ENCODE measurements around the gene PRKCA.

Gene PRKCA

DNA sequence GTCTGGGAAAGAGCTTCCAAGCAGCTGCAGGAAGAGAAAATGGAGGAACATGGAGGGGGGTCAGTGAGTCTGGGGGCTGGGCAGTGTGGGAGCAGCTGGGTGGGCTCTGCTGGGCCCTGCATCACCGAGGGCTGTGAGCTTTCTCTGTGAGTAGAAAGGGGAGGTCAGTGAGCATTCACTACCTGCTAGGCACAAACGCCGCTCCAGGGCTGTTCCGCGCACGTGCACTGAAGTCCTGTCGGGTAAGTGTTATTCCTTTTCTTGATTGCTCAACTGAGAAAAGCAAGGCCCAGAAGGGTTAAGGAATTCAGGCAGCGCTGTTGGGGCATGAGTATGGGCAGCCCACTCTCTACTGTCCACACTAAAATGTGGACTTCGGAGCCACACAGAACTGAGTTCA lies 537.2 kb downstream of the PRKCA start:
- no peak overlapping the region for H3K4me2 ChIP-seq (ENCODE audit: low read length)
- H3K14ac ChIP-seq (ENCODE audit: low read length) = no peak overlapping the region
- H3K9me3 ChIP-seq (ENCODE audit: insufficient read depth, low read depth, low read length) = no peaks in the 10 kb centered on the region
- no peak overlapping the region for H3K27ac ChIP-seq (ENCODE audit: low read depth, low read length)
- no peak overlapping the region for H4K12ac ChIP-seq (ENCODE audit: low read depth, low read length)
- H2BK120ac ChIP-seq (ENCODE audit: insufficient read depth, low read length, poor library complexity) = no peak overlapping the region
- H2BK5ac ChIP-seq (ENCODE audit: low read depth, low read length, poor library complexity) = no peak overlapping the region
- no peak overlapping the region for H4K91ac ChIP-seq (ENCODE audit: low read depth, low read length)
- no peak overlapping the region for H4K8ac ChIP-seq (ENCODE audit: low read depth, low read length)
- H3K18ac ChIP-seq (ENCODE audit: low read length) = no peak overlapping the region
- H3K79me2 ChIP-seq (ENCODE audit: control insufficient read depth, insufficient read depth, low read length, poor library complexity) = no peaks in the 10 kb centered on the region
- H3K36me3 ChIP-seq (ENCODE audit: control insufficient read depth in 1 of 2, insufficient read depth in 2 of 2, low read length in 2 of 2) = no peaks in the 10 kb centered on the region
- DNase-seq = no peak
- H3K4me3 ChIP-seq (ENCODE audit: low read depth, low read length) = no peak overlapping the region
- no CpG with 5 or more reads among the region's 9 CpGs for WGBS (ENCODE audit: extremely low coverage, insufficient coverage, insufficient read length)
- no peak overlapping the region for H3K9ac ChIP-seq (ENCODE audit: low read length)
- H3K23ac ChIP-seq (ENCODE audit: low read length) = no peak overlapping the region
- peaks cover 11% of the 10 kb centered on the region for H3K27me3 ChIP-seq (ENCODE audit: insufficient read depth, low read length)
- no peaks in the 10 kb centered on the region for H3K79me1 ChIP-seq (ENCODE audit: low read length)
- H2AK5ac ChIP-seq (ENCODE audit: low read length) = no peak overlapping the region
- H3K4ac ChIP-seq (ENCODE audit: low read depth, low read length) = no peak overlapping the region
- no peak overlapping the region for H2BK12ac ChIP-seq (ENCODE audit: low read length)
- H3K4me1 ChIP-seq (ENCODE audit: control insufficient read depth in 1 of 2, insufficient read depth in 2 of 2, low read length in 2 of 2) = no peaks in the 10 kb centered on the region
- H2AFZ ChIP-seq (ENCODE audit: insufficient read depth, low read length, poor library complexity) = no peak overlapping the region

DNA sequence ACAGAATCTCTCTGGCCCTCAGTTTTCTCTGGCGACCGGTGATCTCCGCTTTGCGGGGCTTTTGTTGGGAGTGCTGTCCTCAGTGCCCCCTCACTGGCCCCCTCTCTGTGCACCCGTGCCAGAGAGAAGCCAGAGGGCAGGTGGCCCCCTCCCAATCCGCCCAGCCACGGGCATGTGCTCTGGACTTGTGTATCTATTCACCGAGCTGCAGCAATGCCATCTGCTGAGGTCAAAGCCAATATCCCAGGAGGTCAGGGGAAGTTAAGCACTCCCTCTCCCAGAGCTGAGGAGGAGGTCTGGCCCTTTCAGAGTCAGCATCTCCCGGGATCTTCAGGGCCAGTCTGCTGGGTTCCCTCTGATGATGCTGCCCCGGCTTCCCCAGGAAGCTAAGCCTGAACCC lies 537.6 kb downstream of the PRKCA start:
- Histone ChIP-seq H3K4me1 (ENCODE audit: control insufficient read depth in 1 of 2, insufficient read depth in 2 of 2, low read length in 2 of 2) (no peaks in the 10 kb centered on the region), H2AFZ (ENCODE audit: insufficient read depth, low read length, poor library complexity) (no peak overlapping the region), H3K79me1 (ENCODE audit: low read length) (no peaks in the 10 kb centered on the region), H3K14ac (ENCODE audit: low read length) (no peak overlapping the region), H3K36me3 (ENCODE audit: control insufficient read depth in 1 of 2, insufficient read depth in 2 of 2, low read length in 2 of 2) (no peaks in the 10 kb centered on the region), H3K4ac (ENCODE audit: low read depth, low read length) (no peak overlapping the region), H2BK5ac (ENCODE audit: low read depth, low read length, poor library complexity) (no peak overlapping the region), H2AK5ac (ENCODE audit: low read length) (no peak overlapping the region), H3K27me3 (ENCODE audit: insufficient read depth, low read length) (peaks cover 8% of the 10 kb centered on the region), H3K18ac (ENCODE audit: low read length) (no peak overlapping the region), H3K4me3 (ENCODE audit: low read depth, low read length) (no peak overlapping the region), H2BK12ac (ENCODE audit: low read length) (no peak overlapping the region), H3K27ac (ENCODE audit: low read depth, low read length) (no peak overlapping the region), H4K91ac (ENCODE audit: low read depth, low read length) (no peak overlapping the region), H4K8ac (ENCODE audit: low read depth, low read length) (no peak overlapping the region), H3K9me3 (ENCODE audit: insufficient read depth, low read depth, low read length) (no peaks in the 10 kb centered on the region), H2BK120ac (ENCODE audit: insufficient read depth, low read length, poor library complexity) (no peak overlapping the region), H3K9ac (ENCODE audit: low read length) (no peak overlapping the region), H4K12ac (ENCODE audit: low read depth, low read length) (no peak overlapping the region), H3K79me2 (ENCODE audit: control insufficient read depth, insufficient read depth, low read length, poor library complexity) (no peaks in the 10 kb centered on the region), H3K23ac (ENCODE audit: low read length) (no peak overlapping the region), H3K4me2 (ENCODE audit: low read length) (no peak overlapping the region)
- no peak for DNase-seq
- WGBS (ENCODE audit: extremely low coverage, insufficient coverage, insufficient read length) = no CpG with 5 or more reads among the region's 10 CpGs

DNA sequence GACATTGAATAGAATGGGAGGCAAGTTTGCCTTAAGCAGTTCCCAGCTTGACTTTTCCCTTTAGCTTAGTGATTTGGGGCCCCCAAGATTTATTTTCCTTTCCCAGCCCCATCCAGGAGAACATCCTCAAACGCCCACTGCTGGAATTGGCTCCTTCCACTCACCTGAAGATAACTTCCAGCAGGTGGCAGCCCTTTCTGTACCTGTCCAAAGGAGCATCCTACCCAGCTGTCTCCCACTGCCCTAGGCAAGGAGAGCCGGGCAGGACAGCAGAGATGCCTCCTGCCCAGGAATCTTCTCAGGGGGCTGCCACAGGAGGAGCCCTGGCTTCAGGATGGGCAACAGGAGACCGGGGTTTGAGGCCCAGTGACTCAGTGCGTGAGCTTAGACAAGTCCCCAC lies 538.9 kb downstream of the PRKCA start:
- Histone ChIP-seq H3K4me2 (ENCODE audit: low read length) (no peak overlapping the region), H3K23ac (ENCODE audit: low read length) (no peak overlapping the region), H3K36me3 (ENCODE audit: control insufficient read depth in 1 of 2, insufficient read depth in 2 of 2, low read length in 2 of 2) (no peaks in the 10 kb centered on the region), H2BK5ac (ENCODE audit: low read depth, low read length, poor library complexity) (no peak overlapping the region), H4K8ac (ENCODE audit: low read depth, low read length) (no peak overlapping the region), H3K9me3 (ENCODE audit: insufficient read depth, low read depth, low read length) (peaks cover 5% of the 10 kb centered on the region), H2AFZ (ENCODE audit: insufficient read depth, low read length, poor library complexity) (no peak overlapping the region), H3K9ac (ENCODE audit: low read length) (no peak overlapping the region), H3K27me3 (ENCODE audit: insufficient read depth, low read length) (no peaks in the 10 kb centered on the region), H3K79me2 (ENCODE audit: control insufficient read depth, insufficient read depth, low read length, poor library complexity) (no peaks in the 10 kb centered on the region), H4K91ac (ENCODE audit: low read depth, low read length) (no peak overlapping the region), H3K4ac (ENCODE audit: low read depth, low read length) (no peak overlapping the region), H2AK5ac (ENCODE audit: low read length) (no peak overlapping the region), H3K79me1 (ENCODE audit: low read length) (no peaks in the 10 kb centered on the region), H3K14ac (ENCODE audit: low read length) (no peak overlapping the region), H2BK120ac (ENCODE audit: insufficient read depth, low read length, poor library complexity) (no peak overlapping the region), H3K4me3 (ENCODE audit: low read depth, low read length) (no peak overlapping the region), H4K12ac (ENCODE audit: low read depth, low read length) (no peak overlapping the region), H3K4me1 (ENCODE audit: control insufficient read depth in 1 of 2, insufficient read depth in 2 of 2, low read length in 2 of 2) (no peaks in the 10 kb centered on the region), H2BK12ac (ENCODE audit: low read length) (no peak overlapping the region), H3K18ac (ENCODE audit: low read length) (no peak overlapping the region), H3K27ac (ENCODE audit: low read depth, low read length) (no peak overlapping the region)
- peak in 1 of 2 donors; percentile 33 for DNase-seq
- WGBS (ENCODE audit: extremely low coverage, insufficient coverage, insufficient read length) = no CpG with 5 or more reads among the region's 4 CpGs

DNA sequence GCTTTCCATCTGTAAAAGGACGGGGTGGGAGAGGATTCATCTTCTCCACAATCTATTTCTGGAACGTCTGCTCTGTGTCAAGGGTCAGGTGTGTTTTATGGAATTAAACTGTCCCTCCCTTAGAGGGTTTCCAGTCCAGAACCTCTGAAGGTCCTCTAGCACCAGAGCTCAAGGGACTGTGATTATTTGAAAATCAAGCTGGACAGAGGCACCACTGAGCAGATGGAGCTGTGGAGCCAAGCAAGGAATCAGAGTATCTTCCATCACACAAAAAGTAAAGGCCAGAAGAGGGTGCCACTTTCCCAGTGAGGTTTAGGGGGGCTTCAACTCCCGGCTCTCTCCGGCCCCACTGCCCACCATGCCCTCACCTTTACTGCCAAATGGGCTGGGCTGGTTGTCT lies 539.3 kb downstream of the PRKCA start:
- no peak overlapping the region for H2BK5ac ChIP-seq (ENCODE audit: low read depth, low read length, poor library complexity)
- H3K4ac ChIP-seq (ENCODE audit: low read depth, low read length) = no peak overlapping the region
- no peak overlapping the region for H4K91ac ChIP-seq (ENCODE audit: low read depth, low read length)
- H3K14ac ChIP-seq (ENCODE audit: low read length) = no peak overlapping the region
- no peak overlapping the region for H2BK120ac ChIP-seq (ENCODE audit: insufficient read depth, low read length, poor library complexity)
- H3K27me3 ChIP-seq (ENCODE audit: insufficient read depth, low read length) = no peaks in the 10 kb centered on the region
- no peak overlapping the region for H3K4me2 ChIP-seq (ENCODE audit: low read length)
- H3K9ac ChIP-seq (ENCODE audit: low read length) = no peak overlapping the region
- H3K79me2 ChIP-seq (ENCODE audit: control insufficient read depth, insufficient read depth, low read length, poor library complexity) = no peaks in the 10 kb centered on the region
- no peak overlapping the region for H4K12ac ChIP-seq (ENCODE audit: low read depth, low read length)
- no peak overlapping the region for H3K4me3 ChIP-seq (ENCODE audit: low read depth, low read length)
- no peak overlapping the region for H3K27ac ChIP-seq (ENCODE audit: low read depth, low read length)
- H2BK12ac ChIP-seq (ENCODE audit: low read length) = no peak overlapping the region
- no peak overlapping the region for H2AK5ac ChIP-seq (ENCODE audit: low read length)
- H3K23ac ChIP-seq (ENCODE audit: low read length) = no peak overlapping the region
- no peak overlapping the region for H3K18ac ChIP-seq (ENCODE audit: low read length)
- DNase-seq = no peak
- H3K9me3 ChIP-seq (ENCODE audit: insufficient read depth, low read depth, low read length) = peaks cover 5% of the 10 kb centered on the region
- H2AFZ ChIP-seq (ENCODE audit: insufficient read depth, low read length, poor library complexity) = no peak overlapping the region
- H4K8ac ChIP-seq (ENCODE audit: low read depth, low read length) = no peak overlapping the region
- no peaks in the 10 kb centered on the region for H3K4me1 ChIP-seq (ENCODE audit: control insufficient read depth in 1 of 2, insufficient read depth in 2 of 2, low read length in 2 of 2)
- WGBS (ENCODE audit: extremely low coverage, insufficient coverage, insufficient read length) = no CpG with 5 or more reads among the region's 4 CpGs
- H3K36me3 ChIP-seq (ENCODE audit: control insufficient read depth in 1 of 2, insufficient read depth in 2 of 2, low read length in 2 of 2) = no peaks in the 10 kb centered on the region
- no peaks in the 10 kb centered on the region for H3K79me1 ChIP-seq (ENCODE audit: low read length)

Measured in trophoblast cell (in vitro differentiated cells and primary cell).